IgD-negative memory B cell (primary cell): Measurements from ENCODE around the gene CACHD1. TPM values are rescaled to one million over a fixed set of nuclear protein-coding genes. Genes with fewer than 3 reads are reported as not detected.
A peak's percentile ranks its signal among the peaks of the same experiment; 100 is the strongest.

Source experiments
- H3K27ac Mint-ChIP-seq, 3 donors: one replicate each; pipeline ENCODE4 v1.8.0; 2020 to 2022; ENCODE audit warnings: mild to moderate bottlenecking in 3 of 3, mixed read lengths in 3 of 3, moderate library complexity in 1 of 3
- H3K27me3 Mint-ChIP-seq: one replicate; pipeline ENCODE4 v1.8.0; 2021; ENCODE audit warnings: mixed read lengths
- H3K36me3 Mint-ChIP-seq: one replicate; pipeline ENCODE4 v1.8.0; 2020; ENCODE audit warnings: mild to moderate bottlenecking, mixed read lengths
- H3K4me1 Mint-ChIP-seq, 3 donors: one replicate each; pipeline ENCODE4 v1.8.0; 2020 to 2022; ENCODE audit warnings: mixed read lengths in 3 of 3, mild to moderate bottlenecking in 1 of 3
- H3K4me3 Mint-ChIP-seq, 4 donors: one replicate each; pipeline ENCODE4 v1.8.0; 2020 to 2022; ENCODE audit warnings: mild to moderate bottlenecking in 4 of 4, mixed read lengths in 4 of 4, moderate library complexity in 3 of 4
- H3K9me3 Mint-ChIP-seq, 3 donors: one replicate each; pipeline ENCODE4 v1.8.0; 2020 to 2021; ENCODE audit warnings: mixed read lengths in 3 of 3, mild to moderate bottlenecking in 1 of 3
- polyA plus RNA-seq: library from polyadenylated mRNA; unstranded; fragments of 300-500 nt; fragmentation: Illumina TruSeq; gene quantifications from one replicate; pipeline ENCODE4 v1.2.3, GENCODE V29; 2021

CACHD1 gene
- polyA plus RNA-seq, 1 donor from 2014 or later, result 0.08 TPM

GRCh38 chr1:64466033-64466432 lies 3.9 kb upstream of the CACHD1 start:
- peaks cover 3% of the 10 kb centered on the region for H3K36me3 Mint-ChIP-seq
- peaks cover 4 to 6% (median 5%) of the 10 kb centered on the region in 3 donors for H3K4me1 Mint-ChIP-seq
- H3K27me3 Mint-ChIP-seq, result peaks cover 21% of the 10 kb centered on the region
- no peaks in the 10 kb centered on the region for H3K9me3 Mint-ChIP-seq
- H3K4me3 Mint-ChIP-seq, result no peak overlapping the region
- H3K27ac Mint-ChIP-seq, result no peak overlapping the region

DNA sequence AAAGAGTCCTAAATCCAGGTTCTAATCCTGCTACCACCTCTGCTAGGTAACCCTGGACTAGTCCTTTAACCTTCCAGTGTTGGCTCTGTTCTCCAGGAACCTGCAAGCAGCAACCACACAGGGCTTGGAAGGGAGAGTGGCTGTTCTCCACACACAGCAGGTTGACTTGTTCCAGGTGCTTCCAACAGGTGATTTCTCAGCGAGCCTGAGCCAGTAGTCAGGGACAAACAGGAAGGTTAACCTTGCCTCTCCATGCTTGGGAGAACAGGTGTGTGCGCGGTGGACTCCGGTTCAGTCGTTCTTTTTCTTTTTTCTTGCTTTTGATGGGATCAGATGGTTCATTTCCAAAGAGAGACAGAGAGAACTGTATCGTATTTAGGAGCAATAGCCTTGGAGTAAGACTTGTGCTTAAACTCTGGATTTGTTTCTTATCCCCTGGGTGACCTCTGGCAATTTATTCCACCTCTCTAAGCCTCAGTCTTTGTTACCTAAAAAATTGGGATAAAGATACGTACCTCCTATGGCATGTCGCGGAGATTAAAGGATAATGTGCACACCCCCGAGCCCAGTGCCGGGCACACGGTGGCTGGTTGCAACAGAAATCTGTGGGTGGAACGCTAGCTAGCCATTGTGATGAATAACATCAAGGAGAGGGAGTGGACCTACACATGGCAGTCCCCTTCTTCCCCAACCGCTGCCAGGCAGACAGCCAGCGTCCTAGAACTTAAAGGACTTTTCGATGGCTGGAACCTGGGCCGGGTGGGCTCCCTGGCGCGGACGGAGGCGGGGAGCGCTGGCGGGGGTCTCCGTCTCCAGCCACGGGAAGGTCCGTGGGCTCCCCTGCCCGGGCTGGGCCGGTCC lies 583 bp upstream of the CACHD1 start:
- no peaks in the 10 kb centered on the region for H3K9me3 Mint-ChIP-seq
- H3K27me3 Mint-ChIP-seq, result peaks cover 34% of the 10 kb centered on the region
- peaks cover 3% of the 10 kb centered on the region for H3K36me3 Mint-ChIP-seq
- H3K4me3 Mint-ChIP-seq, result peak overlapping the region; percentile 2 to 83 (median 48)
- H3K27ac Mint-ChIP-seq, result peak overlapping the region in 1 of 3 donors; percentile 54
- H3K4me1 Mint-ChIP-seq, result peaks cover 6 to 9% (median 7%) of the 10 kb centered on the region in 3 donors

GRCh38 chr1:64470665-64471217 lies 812 bp downstream of the CACHD1 start:
- Mint-ChIP-seq H3K4me1 (peaks cover 6 to 9% (median 7%) of the 10 kb centered on the region in 3 donors), H3K36me3 (peaks cover 3% of the 10 kb centered on the region), H3K27me3 (peaks cover 34% of the 10 kb centered on the region), H3K9me3 (peaks cover 0 to 3% (median 0%) of the 10 kb centered on the region in 3 donors), H3K4me3 (peak overlapping the region in 3 of 4 donors; percentile 71 to 90 (median 87)), H3K27ac (no peak overlapping the region)

DNA sequence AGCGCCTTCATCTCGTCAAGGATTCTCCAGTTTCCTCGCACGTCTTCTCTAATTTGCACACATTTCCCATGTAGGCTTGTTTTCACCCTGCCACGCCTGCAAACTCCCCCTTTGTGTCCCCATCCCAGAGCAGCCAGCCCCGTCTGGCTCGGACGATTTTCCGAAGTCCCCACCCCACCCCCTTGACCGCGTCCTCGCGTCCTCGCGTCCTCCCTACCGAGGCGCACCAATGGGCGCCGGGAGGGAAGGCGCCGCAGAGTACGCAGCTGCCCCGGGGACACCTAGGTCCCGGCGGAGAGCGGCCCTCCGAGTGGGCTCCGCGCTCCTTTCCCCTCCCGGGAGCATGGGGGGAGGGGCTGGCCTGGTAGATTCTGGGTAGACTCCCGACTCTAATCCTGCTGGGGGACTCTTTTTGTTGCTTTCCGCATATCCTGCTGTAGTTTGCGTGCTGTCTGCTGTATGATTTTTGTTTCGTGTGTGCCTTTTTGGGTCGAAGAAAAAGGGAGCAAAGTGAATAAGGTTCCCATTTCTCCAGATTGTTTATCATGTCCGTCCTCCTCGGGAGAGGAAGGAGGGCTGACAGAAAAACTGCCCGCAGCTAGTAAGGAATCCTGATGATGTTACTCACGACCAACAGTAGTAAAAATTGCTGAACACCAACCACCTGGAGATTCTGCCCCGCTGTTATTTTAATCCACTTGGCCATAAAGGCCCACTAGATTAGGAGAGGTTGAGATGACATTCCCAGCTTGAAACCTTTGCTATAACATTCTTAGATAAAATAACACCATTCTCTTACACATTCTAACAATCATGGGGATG lies 1.5 kb downstream of the CACHD1 start:
- peaks cover 3% of the 10 kb centered on the region for H3K36me3 Mint-ChIP-seq
- peaks cover 6 to 9% (median 7%) of the 10 kb centered on the region in 3 donors for H3K4me1 Mint-ChIP-seq
- peak overlapping the region; percentile 26 to 90 (median 79) for H3K4me3 Mint-ChIP-seq
- H3K27me3 Mint-ChIP-seq, result peaks cover 34% of the 10 kb centered on the region
- H3K27ac Mint-ChIP-seq, result peak overlapping the region in 1 of 3 donors; percentile 75
- peaks cover 0 to 3% (median 0%) of the 10 kb centered on the region in 3 donors for H3K9me3 Mint-ChIP-seq

- peaks cover 34% of the 10 kb centered on the region for H3K27me3 Mint-ChIP-seq
- peaks cover 6 to 9% (median 7%) of the 10 kb centered on the region in 3 donors for H3K4me1 Mint-ChIP-seq
- H3K9me3 Mint-ChIP-seq, result peaks cover 0 to 3% (median 0%) of the 10 kb centered on the region in 3 donors
- peak overlapping the region in 2 of 4 donors; percentile 81 to 83 for H3K4me3 Mint-ChIP-seq
- peaks cover 3% of the 10 kb centered on the region for H3K36me3 Mint-ChIP-seq
- peak overlapping the region in 1 of 3 donors; percentile 75 for H3K27ac Mint-ChIP-seq
These were observed 2.1 kb downstream of the CACHD1 start for GRCh38 chr1:64472040-64472376.

DNA sequence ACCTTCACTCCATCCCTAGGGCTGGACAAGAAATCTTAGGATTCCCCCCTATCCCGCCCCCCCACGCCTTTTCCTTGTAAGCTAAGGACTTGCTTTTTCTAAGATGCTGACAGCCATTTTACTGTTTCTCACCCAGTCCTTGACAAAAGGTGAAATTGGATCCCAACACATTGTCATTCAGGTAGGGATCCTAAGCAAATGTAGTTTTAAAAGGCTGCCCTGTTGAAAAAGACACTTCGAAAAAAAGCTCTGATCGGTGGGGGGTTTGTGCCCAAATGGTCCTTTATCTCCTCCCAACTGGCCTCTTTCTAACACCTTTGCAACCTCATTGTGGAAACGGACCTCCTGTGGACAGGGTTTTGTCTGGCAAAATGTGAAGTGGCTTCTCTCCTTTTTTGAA lies 2.9 kb downstream of the CACHD1 start:
- H3K36me3 Mint-ChIP-seq, result peaks cover 3% of the 10 kb centered on the region

DNA sequence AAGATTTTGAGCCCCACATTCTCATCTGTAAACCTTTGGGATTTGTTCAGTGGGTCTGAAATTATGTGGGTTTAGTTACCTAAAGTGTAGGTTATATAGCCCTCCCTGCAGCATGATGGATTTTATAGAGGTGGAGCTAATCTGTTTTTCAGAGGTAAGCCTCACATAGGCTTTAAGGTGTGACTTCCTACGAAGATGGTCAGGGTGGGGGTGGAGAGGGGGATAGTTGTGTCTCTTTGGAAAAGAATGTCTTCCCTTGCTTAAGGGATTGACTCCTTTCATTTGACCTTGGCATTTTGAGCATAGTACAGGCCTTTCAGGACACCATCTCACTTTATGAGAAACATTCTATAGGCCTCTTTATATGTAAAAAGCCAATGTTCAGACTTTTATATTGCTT lies 3.4 kb downstream of the CACHD1 start:
- Mint-ChIP-seq H3K36me3 (peaks cover 3% of the 10 kb centered on the region), H3K27ac (no peak overlapping the region), H3K4me3 (no peak overlapping the region), H3K4me1 (peaks cover 6 to 9% (median 7%) of the 10 kb centered on the region in 3 donors), H3K9me3 (peaks cover 0 to 3% (median 0%) of the 10 kb centered on the region in 3 donors), H3K27me3 (peaks cover 30% of the 10 kb centered on the region)

More for the DNA sequence above, 2.9 kb downstream of the CACHD1 start:
- H3K27ac Mint-ChIP-seq, result no peak overlapping the region
- H3K27me3 Mint-ChIP-seq, result peaks cover 30% of the 10 kb centered on the region
- peaks cover 0 to 3% (median 0%) of the 10 kb centered on the region in 3 donors for H3K9me3 Mint-ChIP-seq
- no peak overlapping the region for H3K4me3 Mint-ChIP-seq
- H3K4me1 Mint-ChIP-seq, result peaks cover 6 to 9% (median 7%) of the 10 kb centered on the region in 3 donors

DNA sequence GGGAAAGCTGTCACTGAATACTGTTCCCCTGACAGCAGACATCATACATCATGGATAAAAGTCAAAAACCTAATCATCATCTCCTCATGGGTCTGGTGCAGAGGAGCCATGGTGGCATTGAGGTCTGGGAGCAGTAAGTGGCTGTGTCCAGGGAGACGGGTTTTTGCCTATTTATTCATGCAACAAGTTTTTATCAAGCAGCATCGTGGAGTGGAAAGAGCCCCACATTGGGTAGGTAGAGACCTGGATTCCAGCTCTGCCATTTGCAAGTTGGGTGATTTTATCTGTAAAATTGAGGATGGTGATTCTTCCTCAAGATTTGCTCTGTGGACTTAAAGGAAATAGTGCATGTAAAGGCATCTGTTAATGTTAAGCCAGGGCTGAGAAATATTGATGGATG lies 4.2 kb downstream of the CACHD1 start:
- H3K27me3 Mint-ChIP-seq, result peaks cover 22% of the 10 kb centered on the region
- no peaks in the 10 kb centered on the region for H3K36me3 Mint-ChIP-seq
- H3K27ac Mint-ChIP-seq, result no peak overlapping the region
- peaks cover 0 to 3% (median 0%) of the 10 kb centered on the region in 3 donors for H3K9me3 Mint-ChIP-seq
- H3K4me3 Mint-ChIP-seq, result no peak overlapping the region
- peaks cover 0 to 9% (median 7%) of the 10 kb centered on the region in 3 donors for H3K4me1 Mint-ChIP-seq

DNA sequence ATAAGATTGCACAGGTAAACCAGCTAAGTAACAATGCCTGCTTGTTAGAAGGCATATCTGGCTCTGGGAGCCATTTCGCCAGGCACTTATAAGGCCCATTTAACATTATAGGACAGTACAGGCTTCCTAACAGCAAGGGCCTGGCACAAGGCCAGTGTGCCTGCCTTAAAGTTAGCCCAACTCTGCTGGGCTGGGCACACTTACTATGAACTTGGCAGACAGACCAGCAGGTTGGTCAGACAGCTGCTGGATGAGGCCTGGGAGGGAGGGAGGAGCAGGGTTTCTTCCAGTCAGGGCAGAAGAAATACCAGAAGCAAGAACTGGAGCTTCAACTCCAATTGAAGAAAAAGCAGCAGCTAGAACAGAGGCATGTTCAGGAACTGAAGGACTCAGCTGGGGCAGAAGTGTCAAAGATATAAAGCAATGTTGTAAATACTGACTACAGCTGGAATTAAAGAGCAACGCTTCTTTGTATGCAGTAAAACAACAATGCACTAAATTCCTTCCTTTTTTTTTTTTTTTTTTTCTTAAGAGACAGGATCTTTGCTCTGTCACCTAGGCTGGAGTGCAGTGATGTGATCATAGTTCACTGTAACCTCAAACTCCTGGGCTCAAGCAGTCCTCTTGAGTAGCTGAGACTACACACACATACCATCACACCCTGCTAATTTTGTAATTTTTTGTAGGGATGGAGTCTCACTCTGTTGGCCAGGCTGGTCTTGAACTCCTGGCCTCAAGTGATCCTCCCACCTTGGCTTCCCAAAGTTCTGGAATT lies 4.9 kb downstream of the CACHD1 start:
- H3K4me3 Mint-ChIP-seq, result no peak overlapping the region
- H3K27ac Mint-ChIP-seq, result no peak overlapping the region
- H3K27me3 Mint-ChIP-seq, result peaks cover 17% of the 10 kb centered on the region
- peaks cover 0 to 7% (median 5%) of the 10 kb centered on the region in 3 donors for H3K4me1 Mint-ChIP-seq
- peaks cover 0 to 3% (median 0%) of the 10 kb centered on the region in 3 donors for H3K9me3 Mint-ChIP-seq
- no peaks in the 10 kb centered on the region for H3K36me3 Mint-ChIP-seq

DNA sequence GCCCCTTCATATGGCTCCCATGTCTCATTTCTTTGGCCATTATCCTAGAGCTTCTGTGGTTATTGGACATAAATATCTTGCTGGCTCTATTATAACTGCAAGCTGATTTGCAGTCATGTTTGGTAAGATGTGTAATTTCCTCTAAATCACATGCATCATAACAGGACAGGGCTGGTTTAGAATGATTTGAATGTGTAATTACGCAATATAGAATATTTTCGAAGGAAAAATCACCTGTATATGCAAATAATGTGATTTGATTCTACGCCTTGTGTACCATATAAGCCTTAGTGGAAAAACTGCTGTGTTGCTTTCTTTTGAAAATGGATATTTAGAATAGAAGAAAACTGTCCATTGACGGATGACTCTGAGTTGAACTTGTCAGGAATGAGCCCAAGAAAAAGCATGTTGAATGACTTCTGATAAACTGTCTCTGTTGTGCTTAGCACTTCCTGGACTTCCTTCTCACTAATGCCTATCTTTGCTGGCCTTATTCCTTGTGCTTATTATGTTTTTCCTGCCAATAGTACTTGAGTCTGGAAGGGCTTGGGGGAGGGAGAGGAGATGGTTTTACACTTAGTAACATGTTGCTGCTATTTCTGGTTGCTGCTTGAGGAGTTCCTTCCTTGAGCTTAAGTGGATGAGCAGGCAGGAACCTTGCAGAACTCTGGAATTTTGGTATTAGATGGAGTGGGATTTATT lies 6.5 kb downstream of the CACHD1 start:
- Mint-ChIP-seq H3K4me1 (peaks cover 0 to 3% (median 2%) of the 10 kb centered on the region in 3 donors), H3K27ac (no peak overlapping the region), H3K27me3 (peaks cover 12% of the 10 kb centered on the region), H3K36me3 (no peaks in the 10 kb centered on the region), H3K9me3 (peaks cover 0 to 3% (median 0%) of the 10 kb centered on the region in 3 donors), H3K4me3 (no peak overlapping the region)

DNA sequence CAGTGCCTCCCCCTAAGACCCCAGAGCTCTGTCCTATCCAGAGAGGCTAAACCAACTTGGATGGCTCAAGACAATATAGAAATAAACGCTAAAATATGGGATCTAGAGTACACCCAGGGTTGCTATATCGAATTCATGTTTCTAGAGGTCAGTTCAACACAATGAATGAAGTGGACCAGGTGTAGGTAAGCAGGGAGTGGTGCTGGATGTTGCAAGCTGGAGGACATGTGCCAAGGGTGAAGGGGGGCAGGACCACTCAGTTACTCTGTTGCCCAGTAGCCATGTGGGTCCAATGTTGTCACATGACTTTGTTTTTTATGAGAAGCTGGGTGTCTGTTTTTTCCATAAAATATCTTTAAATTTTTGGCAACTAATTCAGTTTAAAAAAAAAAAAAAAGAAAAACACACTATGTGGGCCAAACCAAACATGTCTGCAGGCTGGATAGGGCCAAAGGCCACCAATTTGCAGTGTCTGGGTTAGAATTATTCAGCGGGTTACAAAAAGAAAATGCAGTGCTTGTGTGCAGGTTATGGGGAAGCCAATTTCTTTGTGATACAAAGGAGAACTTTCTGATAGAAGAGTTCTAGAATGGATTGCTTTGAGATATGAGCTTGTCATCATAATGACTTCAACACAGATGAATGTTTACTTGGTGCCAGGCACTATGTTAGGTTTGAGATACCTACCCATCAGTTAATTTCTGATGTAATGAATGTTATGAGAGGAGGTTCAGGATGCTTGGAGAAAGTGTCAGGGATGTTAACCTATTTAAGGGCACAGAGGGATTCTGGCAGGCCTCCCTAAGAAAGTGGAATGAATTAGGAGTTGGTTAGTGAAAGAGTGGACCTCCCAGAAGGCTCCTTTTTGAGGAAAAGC lies 8.9 kb downstream of the CACHD1 start:
- Mint-ChIP-seq H3K9me3 (peaks cover 0 to 3% (median 0%) of the 10 kb centered on the region in 3 donors), H3K27me3 (peaks cover 4% of the 10 kb centered on the region), H3K4me3 (no peak overlapping the region), H3K36me3 (no peaks in the 10 kb centered on the region), H3K4me1 (peaks cover 0 to 1% (median 0%) of the 10 kb centered on the region in 3 donors), H3K27ac (peak overlapping the region in 1 of 3 donors; percentile 11)

- H3K4me3 Mint-ChIP-seq, result no peak overlapping the region
- H3K27ac Mint-ChIP-seq, result no peak overlapping the region
- no peaks in the 10 kb centered on the region for H3K36me3 Mint-ChIP-seq
- H3K27me3 Mint-ChIP-seq, result peaks cover 6% of the 10 kb centered on the region
- H3K4me1 Mint-ChIP-seq, result no peaks in the 10 kb centered on the region
- no peaks in the 10 kb centered on the region for H3K9me3 Mint-ChIP-seq
These were observed 9.9 kb downstream of the CACHD1 start for GRCh38 chr1:64479874-64480273.
